ENCODE measurements around the gene PPM1F.
"Not testable (repeated sequence)": the region's sequence is repeated elsewhere in the genome, so short reads cannot be mapped to it uniquely, and the experiment has no call there.

The PPM1F gene

DNA sequence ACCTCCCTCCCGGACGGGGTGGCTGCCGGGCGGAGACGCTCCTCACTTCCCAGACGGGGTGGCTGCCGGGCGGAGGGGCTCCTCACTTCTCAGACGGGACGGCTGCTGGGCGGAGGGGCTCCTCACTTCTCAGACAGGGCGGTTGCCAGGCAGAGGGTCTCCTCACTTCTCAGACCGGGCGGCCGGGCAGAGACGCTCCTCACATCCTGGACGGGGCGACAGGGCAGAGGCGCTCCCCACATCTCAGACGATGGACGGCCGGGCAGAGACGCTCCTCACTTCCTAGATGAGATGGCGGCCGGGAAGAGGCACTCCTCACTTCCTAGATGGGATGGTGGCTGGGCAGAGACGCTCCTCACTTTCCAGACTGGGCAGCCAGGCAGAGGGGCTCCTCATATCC is 68.7 kb downstream of the PPM1F start:
- not testable (repeated sequence) for DNase-seq

DNA sequence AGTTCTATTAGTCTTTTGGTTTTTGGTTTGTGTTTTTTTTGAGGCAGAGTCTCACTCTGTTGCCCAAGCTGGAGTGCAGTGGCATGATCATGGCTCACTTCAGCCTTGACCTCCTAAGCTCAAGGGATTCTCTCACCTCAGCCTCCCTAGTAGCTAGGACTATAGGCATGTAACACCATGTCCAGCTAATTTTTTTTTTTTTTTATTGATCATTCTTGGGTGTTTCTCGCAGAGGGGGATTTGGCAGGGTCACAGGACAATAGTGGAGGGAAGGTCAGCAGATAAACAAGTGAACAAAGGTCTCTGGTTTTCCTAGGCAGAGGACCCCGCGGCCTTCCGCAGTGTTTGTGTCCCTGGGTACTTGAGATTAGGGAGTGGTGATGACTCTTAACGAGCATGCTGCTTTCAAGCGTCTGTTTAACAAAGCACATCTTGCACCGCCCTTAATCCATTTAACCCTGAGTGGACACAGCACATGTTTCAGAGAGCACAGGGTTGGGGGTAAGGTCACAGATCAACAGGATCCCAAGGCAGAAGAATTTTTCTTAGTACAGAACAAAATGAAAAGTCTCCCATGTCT is 69.8 kb downstream of the PPM1F start:
- not testable (repeated sequence) for DNase-seq

DNA sequence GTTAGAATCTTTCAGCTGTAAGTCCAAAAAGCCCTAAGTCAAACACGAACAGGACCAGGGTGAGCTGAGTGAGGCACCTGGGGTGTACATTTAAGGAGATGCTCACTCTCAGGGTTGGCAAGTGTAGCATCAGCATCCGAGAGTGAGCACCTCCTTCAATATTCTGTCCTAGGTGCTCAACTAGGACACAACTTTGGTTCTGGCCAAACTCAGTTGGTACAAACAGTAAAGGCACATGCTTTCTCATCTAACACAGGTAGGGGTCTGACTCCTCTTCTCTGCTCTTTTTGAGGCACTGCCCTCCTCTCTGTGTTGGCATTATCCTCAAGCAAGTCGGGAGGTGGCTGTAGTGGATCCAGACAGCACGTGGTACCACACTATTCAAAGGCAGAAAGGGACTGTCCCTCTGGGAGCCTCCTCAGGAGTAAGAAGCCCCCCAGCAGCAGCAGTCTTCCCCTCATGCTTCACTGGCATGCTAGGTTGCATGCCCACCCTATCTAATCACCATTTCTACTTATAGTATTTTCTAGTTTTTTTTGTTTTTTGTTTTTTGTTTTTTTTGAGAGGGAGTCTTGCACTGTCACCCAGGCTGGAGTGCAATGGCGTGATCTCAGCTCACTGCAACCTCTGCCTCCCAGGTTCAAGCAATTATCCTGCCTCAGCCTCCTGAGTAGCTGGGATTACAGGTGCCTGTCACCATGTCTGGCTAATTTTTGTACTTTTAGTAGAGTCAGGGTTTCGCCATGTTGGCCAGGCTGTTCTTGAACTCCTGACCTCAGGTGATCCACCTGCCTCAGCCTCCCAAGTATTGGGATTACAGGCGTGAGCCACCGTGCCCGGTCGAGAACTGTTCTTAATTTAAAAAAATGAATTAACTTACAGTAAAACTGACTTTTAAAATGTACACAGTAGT is 70.6 kb downstream of the PPM1F start:
- DNase-seq, result no peak

DNA sequence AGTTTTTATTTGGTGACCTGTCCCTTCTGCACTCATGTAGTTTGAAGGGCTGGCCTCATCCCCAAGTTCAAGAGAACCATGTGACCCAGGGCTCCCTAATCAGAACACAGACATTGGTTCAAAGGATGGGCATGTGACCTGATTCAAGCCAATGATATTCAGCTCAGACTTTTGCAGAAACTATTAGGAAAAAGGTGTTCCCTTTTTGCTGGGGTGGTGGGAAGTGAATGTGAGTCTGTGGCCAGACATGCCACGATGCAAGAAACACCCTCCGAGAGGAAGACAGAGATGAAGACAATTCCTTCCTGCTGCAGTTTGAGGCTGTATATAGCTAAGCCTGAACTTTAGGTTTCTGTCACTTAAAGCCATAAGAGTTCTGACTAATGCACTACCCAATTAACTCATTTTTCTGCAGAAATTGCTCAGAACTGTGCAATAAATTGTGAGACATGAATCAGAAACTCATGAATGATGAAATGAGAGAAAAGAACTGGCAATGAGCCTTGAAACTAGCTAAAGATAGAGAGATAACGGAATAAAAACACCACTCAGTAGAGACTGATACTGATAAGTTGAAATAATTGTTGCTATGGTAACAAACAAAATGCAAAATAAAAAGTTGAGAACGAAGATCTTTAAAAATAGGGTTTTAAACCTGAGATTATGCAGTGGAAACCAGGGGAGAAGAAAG is 76.0 kb downstream of the PPM1F start:
- DNase-seq, result no peak

DNA sequence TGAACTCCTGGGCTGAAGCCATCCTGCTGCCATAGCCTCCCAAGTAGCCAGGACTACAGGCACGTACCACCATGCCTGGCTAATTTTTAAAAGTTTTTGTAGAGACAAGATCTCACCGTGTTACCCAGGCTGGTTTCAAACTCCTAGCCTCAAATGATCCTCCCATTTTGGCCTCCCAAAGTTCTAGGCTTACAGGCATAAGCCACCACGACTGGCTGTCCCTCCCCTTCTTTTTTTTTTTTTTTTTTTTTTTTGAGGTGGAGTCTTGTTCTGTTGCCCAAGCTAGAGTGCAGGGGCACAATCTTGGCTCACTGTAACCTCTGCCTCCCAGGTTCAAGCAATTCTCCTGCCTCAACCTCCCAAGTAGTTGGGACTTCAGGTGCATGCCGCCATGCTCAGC is 77.7 kb downstream of the PPM1F start:
- not testable (repeated sequence) for DNase-seq

DNA sequence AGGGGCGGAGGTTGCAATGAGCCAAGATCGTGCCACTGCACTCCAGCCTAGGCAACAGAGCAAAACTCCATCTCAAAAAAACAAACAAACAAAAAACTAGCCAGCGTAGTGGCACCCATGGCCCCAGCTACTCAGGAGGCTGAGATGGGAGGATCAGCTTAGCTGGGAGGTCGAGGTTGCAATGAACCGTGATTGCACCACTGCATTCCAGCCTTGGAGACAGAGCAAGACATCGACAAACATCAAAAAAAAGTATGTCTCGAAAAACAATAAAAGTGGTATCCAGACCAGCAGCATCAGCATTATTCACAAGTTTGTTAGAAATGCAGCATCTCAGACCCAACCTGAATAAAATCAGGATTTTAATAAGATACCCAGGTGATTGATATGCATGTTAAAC is 79.0 kb downstream of the PPM1F start:
- no peak for DNase-seq

DNA sequence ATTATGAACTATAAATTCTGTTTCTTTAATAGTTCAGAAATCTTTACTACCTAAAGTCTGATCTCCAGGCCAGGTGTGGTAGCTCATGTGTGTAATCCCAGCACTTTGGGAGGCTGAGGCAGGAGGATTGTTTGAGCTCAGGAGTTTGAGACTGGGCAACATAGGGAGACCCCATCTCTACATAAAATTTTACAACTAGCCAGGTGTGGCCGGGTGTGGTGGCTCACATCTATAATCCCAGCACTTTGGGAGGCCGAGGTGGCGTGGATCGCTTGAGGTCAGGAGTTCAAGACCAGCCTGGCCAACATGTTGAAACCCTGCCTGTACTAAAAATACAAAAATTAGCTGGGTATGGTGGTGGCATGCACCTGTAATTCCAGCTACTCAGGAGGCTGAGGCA is 79.9 kb downstream of the PPM1F start:
- DNase-seq, result not testable (repeated sequence)
